Myocyte (in vitro differentiated cells): Measurements from ENCODE around the gene CHST11. TPM values are rescaled to one million over a fixed set of nuclear protein-coding genes. Genes with fewer than 3 reads are reported as not detected.

Experiments
- DNase-seq: peaks from one replicate; pipeline ENCODE4 v3.0.0-alpha.2; 2012; ENCODE audit warnings: low read depth
- total RNA-seq: library from RNA; depleted of rRNA; stranded (reverse); fragments of >200 nt; gene quantifications from 2 replicates; pipeline ENCODE4 v1.2.3, GENCODE V29; 2014

The CHST11 gene
- total RNA-seq, 1 donor from 2014 or later, result 2.9 TPM

- DNase-seq, result no peak
These were observed 45.9 kb downstream of the CHST11 start for GRCh38 chr12:104502638-104503037.

GRCh38 chr12:104503191-104503590, 46.4 kb downstream of the CHST11 start:
- no peak for DNase-seq

- no peak for DNase-seq
These were observed 47.4 kb downstream of the CHST11 start for GRCh38 chr12:104504146-104504545.

GRCh38 chr12:104505095-104505818, 48.5 kb downstream of the CHST11 start:
- no peak for DNase-seq

- DNase-seq, result no peak
These were observed 50.1 kb downstream of the CHST11 start for GRCh38 chr12:104506676-104507401.

- no peak for DNase-seq
These were observed 50.9 kb downstream of the CHST11 start for GRCh38 chr12:104507672-104508071.

GRCh38 chr12:104508752-104509446, 52.2 kb downstream of the CHST11 start:
- no peak for DNase-seq

GRCh38 chr12:104510145-104510872, 53.6 kb downstream of the CHST11 start:
- DNase-seq, result no peak

GRCh38 chr12:104510873-104511440, 54.2 kb downstream of the CHST11 start:
- DNase-seq, result no peak

GRCh38 chr12:104513681-104514080, 56.9 kb downstream of the CHST11 start:
- DNase-seq, result no peak

- no peak for DNase-seq
These were observed 57.5 kb downstream of the CHST11 start for GRCh38 chr12:104514092-104514810.

- DNase-seq, result no peak
These were observed 59.2 kb downstream of the CHST11 start for GRCh38 chr12:104515899-104516298.

- no peak for DNase-seq
These were observed 60.1 kb downstream of the CHST11 start for GRCh38 chr12:104516821-104517220.

- no peak for DNase-seq
These were observed 61.1 kb downstream of the CHST11 start for GRCh38 chr12:104517880-104518279.

GRCh38 chr12:104519190-104520019, 62.7 kb downstream of the CHST11 start:
- DNase-seq, result peak; percentile 18

- DNase-seq, result peak; percentile 20
These were observed 63.6 kb downstream of the CHST11 start for GRCh38 chr12:104520242-104520900.

- DNase-seq, result no peak
These were observed 65.0 kb downstream of the CHST11 start for GRCh38 chr12:104521731-104522130.

GRCh38 chr12:104522985-104523722, 66.4 kb downstream of the CHST11 start:
- DNase-seq, result no peak
